NCI-H1694 treated with DMSO at 0.1 percent for 48 hours (cell line): Measurements from ENCODE around the gene PTOV1.
A peak's percentile ranks its signal among the peaks of the same experiment; 100 is the strongest.

Experiments
- DNase-seq: peaks from one replicate; lab custom pipeline; 2025; lab: John Stamatoyannopoulos, UW

Gene PTOV1

DNA sequence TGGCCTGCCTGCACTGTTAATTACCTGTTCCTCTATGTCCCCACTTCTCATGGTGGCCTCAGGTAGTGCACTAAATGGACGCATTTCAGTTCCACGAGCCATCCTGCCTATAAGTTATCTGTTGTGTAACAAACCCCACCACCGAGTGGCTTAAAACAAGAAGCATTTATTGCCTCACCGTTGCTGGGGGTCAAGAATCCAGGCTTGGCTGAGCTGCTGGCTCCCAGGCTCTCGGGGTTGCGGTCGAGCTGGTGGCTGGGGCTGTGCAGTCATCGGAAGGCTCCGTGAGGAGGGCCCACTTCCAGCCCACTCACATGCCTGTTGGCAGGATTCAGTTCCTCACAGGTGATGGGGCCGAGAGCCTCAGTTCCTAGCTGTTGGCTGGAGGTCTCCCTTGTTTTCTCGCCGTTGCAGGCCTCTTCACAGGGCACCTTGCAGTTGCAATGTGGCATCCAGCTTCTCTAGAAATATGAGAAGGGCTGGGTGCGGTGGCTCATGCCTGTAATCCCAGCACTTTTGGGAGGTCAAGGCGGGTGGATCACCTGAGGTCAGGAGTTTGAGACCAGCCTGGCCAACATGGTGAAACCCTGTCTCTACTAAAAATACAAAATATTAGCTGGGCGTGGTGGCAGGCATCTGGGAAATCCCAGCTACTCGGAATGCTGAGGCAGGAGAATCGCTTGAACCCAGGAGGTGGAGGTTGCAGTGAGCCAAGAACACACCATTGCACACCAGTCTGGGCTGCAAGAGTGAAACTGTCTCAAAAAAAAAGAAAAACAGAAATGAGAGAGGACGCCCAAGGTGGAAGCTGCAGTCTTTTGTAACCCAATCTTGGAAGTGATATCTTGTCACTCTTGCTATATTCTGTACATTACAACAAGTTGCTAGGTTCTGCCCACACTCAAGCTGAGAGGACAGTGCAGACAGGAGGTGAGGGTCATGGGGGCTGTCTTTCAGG is 6.5 kb upstream of the PTOV1 start:
- DNase-seq = no peak

DNA sequence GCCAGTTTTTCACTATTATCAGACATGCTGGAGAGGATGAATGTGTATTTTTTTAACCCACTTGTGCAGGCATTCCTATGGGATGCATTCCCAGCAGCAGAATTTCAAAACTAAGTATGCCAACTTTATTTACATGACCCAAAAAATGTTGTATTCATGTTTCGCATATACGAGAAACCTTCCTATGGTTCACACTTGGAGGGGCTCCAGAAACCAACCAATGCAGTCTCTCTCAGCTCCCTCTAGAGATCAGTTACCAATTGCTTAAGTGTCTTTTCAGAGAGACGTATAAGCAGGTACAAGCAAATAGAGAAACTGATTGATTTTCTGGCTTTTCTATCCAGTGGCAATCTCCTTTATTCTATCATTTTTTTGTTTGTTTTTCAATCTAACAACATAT is 5.5 kb upstream of the PTOV1 start:
- DNase-seq = no peak

DNA sequence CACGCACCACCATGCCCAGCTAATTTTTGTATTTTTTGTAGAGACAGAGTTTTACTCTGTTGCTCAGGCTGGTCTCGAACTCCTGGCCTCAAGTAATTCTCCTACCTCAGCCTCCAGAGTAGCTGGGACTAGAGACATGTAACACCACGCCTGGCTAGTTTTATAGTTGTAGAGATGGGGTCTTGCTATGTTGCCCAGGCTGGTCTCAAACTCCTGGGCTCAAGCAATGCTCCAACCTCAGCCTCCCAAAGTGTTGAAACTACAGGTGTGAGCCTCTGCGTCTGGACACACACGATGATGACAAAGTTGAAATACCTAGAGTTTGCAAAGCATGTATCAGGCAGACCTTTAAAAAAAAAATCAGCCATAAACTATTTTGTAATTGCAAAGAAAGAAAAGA is 4.6 kb upstream of the PTOV1 start:
- DNase-seq = no peak

DNA sequence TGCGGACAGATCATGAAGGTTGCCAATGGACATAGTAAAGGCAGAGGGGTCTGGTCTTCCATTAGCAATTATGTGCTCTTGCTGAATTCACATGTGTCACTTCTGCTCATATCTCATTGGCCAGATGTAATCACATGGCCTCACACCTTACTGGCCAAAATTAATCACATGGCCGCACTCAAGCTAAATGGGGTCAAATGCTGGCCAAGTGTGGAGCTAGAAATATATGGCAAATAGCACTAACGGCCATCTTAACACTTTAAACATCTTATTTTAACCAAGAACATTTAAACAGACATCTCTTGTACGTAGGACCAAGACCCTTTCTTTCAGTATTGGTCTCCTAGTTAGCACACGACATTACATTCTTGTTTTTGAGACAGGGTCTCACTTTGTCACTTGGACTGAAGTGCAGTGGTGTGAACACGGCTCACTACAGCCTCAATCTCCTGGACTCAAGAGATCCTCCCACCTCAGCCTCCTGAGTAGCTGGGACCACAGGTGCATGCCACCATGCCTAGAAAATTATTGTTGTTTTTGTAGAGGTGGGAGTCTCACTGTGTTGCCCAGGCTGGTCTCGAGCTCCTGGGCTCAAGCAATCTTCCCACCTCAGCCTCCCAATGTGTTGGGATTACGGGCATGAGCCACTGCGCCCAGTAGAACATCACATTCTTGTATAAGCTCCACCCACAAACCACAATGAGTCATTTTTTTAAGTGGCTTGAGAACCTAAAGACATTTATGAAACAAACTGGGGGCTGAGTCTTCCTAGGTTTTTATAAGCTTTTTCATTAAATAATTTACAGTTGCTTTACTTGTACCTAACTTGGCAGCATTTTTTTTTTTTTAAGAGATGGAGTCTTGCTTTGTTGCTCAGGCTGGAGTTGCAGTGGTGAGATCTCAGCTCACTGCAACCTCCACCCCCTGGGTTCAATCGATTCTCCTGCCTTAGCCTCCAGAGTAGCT is 2.9 kb upstream of the PTOV1 start:
- no peak for DNase-seq

DNA sequence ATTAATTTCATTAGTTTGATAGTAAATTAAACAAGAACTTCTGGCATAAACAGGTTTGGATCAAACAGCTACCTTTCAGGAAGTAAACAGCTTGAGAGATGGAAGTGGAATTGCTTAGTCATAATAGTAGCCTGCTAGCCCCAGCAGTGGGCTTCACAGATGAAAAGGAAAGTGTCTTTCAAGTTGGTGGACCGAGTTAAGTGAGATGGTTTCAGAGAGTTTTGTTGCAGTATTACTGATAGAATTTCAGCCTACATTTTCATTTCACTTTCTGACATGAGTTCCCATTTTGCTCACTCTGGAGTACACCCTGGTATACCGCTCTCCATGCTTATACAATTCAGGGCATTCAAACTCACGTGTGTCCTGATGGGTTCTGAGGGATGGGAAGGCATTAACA is 2.0 kb upstream of the PTOV1 start:
- no peak for DNase-seq

DNA sequence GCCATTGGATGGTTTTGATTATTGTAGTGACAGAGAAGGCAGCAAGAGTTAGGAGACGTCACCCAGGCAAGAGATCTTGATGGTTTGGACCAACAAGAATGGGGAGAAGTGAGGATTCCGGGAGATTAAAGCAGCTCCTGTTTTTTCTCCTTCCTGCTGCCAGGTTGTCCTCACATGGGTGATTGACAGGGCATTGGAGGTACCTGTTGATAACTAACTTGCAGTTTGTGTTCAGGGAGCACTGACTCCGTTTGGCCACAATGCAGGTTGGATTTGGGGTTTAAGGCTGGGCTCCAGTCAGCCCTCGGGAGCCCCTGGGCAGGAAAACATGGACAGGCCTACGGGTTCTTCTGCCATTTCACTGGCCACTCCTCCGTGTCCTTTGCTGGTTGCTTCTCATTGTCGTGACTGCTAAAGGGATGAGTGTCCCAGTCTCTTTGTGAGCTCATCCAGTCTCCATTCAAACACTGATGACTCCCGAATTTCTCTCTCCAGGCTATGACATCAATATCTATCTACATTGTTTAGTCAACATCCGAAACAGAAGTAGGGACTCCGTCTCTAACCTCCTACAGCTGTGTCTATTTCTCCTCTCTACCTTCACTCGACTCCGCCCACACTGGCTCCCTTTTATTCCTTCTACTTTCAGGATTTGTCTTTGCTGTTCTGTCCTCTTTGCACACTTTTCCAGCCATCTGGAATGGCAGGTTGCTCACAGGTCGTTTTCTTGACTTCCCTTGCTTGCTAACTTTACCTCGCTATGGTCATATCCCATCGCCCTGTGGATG is 1.3 kb upstream of the PTOV1 start:
- no peak for DNase-seq

DNA sequence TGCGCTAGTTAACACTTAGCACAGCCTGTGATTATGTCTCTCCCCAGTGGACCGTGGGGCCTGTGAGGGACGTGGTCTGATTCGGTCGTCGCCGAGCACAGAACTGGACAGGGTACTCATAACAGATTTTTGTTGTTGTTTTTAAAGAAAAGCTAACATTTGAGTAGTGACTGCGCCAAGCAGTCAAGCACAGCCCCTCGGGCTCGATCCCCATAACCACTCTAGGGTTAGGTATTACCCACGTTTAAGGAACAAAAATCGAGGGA is 805 bp upstream of the PTOV1 start:
- DNase-seq = no peak

DNA sequence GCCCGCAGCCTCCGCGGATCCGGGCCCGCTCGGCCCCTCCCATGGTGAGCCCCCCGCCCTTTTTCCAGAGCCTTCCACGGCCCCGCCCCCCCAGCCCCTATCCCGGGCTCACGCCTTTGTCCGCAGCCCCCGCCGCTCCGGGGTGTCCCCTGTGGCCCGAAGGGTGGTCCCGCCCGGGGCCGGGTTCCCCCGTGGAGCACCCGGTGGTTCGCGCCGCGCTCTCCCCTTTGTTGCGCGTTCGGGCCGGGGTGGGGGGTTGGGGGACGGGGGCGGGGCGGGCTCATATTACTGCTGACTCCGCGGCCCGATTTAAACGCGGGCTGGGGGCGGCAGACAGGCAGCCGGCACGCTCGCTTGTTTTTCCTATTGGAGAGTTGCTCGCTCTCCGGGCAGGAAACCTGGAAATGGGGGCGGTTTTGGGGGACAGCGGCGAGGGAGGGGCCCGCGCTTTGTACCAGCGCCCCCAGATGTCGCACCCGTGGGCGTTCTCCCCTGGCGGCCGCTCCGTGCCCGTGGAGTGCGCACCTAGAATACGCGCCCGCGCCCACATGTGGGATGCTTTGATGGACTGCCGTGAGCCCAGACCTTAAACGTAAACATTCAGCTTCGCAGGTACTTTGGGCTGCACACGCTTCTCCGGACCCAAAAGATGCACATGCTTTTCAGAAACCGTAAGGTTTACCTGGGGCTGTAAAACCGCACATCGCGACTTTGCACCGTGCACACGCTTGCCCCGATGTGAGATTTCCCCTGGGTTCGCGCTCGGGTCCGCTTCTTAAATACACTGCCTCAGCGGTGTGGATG is 699 bp downstream of the PTOV1 start:
- peak; percentile 13 for DNase-seq

DNA sequence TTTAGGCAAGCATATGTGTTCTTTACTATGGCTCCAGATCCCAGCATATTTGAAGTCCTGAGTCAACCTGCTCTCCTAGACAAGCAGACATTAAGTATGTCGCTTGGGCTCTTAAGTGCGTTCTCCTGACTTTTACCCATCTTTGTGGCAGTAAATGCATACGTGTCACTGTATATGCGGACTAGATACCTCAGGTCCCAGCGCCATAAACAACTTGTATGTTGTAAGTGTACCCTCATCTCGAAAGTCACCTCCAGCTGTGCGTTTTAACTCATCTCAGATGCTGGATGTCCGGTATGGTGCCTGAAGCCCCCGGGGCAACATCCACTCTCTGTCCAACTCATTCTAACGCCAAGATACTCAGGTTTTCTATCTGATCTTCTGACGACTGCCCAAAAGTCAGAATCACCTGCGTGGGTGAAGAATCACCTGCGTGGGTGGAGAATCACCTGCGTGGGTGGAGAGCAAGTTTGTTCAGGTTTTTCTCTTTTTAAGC is 1.7 kb downstream of the PTOV1 start:
- no peak for DNase-seq

DNA sequence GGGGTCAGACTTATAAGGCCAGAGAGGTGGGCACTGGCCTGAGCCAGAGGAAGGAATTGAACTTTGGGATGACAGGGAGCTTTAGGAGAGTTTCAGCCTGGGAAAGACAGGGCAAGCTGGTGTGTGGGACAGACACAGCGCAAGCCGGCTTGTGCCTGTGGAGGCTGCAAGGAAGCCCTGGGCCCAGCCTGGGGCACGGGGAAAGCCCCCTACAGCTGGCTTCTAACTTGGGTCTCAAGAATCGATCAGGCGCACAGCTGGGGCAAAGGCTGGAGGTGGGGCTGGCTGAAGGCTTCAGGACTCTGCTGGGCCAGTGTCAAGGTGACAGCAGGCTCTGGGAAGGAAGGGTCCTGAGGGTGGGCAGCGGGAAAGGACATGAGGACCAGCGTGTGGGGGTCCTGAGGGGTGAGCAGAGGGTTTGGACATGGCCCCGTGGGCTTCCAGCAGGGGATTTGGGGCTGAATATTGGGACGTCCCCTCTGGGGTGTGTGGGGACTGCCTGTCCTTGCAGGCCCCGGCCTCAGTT is 3.0 kb downstream of the PTOV1 start:
- DNase-seq = no peak

DNA sequence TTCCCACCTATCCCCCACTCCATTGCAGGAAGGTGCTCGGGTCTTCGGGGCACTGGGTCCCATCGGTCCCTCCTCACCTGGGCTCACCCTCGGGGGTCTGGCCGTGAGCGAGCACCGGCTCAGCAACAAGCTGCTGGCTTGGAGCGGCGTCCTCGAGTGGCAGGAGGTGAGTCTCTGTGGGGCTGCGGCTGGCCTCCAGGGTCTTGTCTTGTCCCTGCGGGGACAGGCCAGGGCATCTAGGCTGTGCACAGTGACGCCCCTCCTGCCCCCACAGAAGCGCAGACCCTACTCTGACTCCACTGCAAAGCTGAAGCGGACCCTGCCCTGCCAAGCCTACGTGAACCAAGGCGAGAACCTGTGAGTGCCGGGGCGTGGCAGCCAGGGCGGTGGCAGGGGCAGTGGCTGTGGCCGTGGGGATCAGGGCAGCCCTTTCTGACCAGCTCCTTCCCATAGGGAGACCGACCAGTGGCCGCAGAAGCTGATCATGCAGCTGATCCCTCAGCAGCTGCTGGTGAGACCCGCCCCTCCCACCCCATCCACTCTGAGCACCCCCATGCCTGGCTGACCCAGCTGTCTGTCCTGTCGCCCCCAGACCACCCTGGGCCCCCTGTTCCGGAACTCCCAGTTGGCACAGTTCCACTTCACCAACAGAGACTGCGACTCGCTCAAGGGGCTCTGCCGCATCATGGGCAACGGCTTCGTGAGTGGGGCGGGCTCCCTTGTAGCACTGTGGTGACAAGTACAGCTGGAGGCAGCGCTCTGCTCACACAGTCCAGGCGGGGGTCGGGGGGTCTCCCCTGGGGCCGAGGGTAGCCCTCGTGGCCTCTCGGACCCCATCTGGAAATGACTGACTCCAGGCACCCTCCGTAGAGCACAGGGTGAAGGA is 3.7 kb downstream of the PTOV1 start:
- DNase-seq = no peak

DNA sequence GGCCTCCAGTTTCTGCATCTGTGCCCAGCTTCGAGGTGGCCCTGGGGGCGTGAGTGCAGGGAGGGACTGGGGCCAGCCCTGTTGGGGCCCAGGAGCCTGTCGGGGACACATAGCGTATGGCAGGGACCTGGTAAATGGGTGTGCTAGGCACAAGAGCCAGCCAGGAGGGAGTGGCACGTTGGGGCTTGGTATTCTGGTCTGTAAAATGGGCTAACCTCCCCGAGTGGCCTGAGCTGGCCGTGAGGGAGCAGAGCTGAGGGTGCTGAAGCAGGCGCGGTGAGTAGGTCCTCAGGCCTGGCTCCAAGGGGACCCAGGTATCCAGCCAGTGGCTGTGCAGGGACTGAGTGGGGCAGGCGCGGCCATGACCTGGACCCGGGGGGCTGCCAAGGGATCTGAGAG is 4.3 kb downstream of the PTOV1 start:
- DNase-seq = no peak

DNA sequence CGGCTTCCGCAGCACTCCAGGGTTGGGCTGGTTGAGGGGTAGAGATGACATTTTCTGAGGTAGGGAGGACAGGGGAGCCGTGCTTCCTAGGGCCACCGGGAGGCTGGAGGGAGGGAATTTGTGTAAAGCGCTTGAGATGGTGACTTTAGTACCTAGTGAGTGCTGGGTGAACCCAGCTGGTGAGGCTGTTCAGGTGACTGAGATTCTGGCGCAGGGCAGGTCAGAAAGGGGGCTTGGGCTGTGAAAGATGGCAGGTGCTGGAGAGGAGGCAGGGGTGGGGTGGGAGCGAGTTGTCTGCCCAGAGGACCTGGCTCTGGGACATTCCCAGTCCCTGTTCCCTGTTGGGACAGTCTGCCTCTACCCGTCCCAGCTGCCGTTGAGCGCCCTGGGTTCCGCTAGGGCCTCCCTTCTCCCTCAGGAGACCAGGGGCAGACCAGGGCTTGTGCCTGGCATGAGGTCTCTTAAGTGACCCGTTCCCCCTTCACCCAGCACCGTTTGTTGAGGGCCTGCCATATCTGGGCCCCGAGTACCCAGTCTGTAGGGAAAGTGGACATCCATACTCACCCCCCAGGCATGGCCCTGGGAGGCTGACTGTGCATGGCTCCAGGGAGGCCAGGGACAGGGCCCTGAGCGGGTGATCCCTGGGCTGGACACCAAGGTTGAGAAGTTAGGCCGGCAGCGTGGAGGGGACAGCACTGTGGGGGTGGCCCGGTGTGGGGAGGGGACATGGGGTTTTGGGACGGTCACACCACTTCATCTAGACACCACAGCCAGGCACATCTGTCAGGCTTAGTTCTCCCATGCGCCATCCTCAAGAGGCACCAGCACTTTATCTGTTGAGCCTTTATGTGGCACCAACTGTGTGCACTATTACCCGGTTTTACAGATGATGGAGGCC is 5.0 kb downstream of the PTOV1 start:
- DNase-seq = no peak

DNA sequence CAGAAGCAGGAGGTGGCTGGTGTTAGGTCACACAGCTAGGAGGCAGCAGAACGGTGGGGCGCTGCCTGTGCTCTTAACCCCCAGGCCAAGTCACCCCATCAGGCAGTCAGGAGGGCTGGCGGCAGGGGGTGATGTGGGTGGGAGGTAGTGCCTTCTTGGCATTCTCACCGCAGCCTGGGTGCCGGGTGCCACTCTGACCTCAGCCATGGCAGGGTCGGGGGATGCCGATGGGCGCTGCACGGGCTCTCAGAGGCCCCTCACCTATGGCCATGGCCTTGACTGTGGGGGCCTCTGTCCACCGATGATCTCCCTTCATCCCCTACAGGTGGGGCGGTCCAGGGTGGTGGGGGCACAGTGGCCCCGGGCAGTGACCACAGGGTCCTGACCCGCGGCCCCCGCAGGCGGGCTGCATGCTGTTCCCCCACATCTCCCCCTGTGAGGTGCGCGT is 5.6 kb downstream of the PTOV1 start:
- DNase-seq = no peak

DNA sequence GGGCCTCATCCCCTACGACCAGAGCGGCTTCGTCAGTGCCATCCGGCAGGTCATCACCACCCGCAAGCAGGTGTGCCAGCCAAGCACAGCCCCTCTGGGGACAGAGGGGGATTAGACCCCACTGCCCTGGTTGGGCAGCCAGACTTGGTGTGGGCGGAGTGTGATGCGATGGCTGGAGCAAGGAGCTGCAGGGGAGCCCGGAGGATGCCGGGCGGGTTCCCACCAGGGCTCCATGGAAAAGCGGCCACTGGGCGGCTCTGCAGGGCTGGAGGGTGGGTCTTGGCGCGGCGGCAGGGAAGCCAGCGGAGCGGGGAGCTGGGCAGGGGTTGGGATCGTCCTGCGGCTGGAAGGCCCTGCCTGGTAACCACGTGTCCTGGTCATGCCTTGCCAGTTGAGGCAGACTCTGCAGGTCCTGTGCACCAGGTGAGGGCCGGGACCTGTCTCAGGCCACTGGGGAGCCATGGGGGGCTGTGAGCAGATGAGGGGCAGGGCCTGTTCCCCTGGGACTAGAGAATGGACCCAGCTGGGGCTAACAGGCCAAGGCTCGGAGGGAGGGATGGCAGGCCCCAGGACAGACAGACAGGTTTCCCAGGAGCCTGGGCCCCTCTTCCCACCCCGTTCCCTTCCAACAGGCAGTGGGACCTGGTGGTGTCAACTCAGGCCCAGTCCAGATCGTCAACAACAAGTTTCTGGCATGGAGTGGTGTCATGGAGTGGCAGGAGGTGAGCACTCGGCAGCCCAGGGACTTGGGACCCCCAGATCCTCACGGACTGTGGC is 6.3 kb downstream of the PTOV1 start:
- DNase-seq = no peak

DNA sequence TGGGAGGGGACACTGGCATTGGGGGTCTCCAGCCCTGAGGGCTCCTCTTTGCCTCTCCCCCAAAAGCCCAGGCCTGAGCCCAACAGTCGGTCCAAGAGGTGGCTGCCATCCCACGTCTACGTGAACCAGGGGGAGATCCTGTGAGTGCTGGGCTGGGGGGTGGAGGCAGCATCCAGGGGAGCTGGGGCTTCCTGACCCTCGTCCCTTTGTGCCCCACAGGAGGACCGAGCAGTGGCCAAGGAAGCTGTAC is 6.8 kb downstream of the PTOV1 start:
- no peak for DNase-seq

DNA sequence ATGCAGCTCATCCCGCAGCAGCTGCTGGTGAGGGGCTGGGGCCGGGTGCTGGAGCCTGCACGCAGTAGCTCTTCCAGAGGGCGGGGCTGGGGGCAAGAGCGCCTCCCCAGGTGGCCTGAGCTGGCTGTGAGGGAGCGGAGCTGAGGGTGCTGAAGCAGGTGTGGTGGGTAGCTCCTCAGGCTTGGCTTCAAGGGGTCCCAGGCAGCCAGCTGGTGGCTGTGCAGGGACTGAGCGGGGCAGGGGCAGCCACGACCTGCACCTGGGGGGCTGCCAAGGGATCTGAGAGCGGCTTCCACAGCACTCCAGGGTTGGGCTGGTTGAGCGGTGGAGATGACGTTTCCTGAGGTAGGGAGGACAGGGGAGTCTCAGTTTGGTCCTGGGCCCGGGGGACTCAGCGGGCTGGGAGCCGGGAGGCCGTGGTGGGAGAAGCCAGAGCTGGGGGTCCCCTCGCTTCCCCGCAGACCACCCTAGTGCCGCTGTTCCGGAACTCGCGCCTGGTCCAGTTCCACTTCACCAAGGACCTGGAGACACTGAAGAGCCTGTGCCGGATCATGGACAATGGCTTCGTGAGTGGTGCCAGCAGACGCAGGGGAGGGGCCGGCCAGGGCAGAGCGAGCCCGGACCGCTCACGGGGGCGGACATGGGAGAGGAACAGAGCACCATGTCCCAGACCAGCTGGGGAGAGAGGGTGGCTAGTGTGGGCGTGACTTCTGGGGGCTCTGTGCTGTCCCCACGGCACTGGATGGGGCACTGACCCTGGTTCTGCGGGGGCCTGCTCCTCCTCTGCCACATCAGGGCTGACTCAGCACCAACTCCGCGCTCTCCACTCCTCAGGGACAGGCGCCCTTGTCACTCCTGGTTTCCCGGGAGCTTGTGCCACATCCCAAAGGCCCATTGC is 7.4 kb downstream of the PTOV1 start:
- DNase-seq = no peak
